Hepatocyte (in vitro differentiated cells): Measurements from ENCODE around the gene RUNX1.

Experiments
- CTCF ChIP-seq: fragments of 200-600 bp; sonication (generic); IDR thresholded peaks from 2 replicates; pipeline ENCODE4 v1.5.1; 2016; ENCODE audit warnings: antibody characterized with exemption, mild to moderate bottlenecking; ENCODE audit not compliant: poor library complexity
- EZH2phosphoT487 ChIP-seq: fragments of 200-600 bp; sonication (generic); IDR thresholded peaks from one replicate; pipeline ENCODE4 v1.6.1; 2018; ENCODE audit warnings: antibody characterized with exemption, mild to moderate bottlenecking, low read depth, moderate library complexity; ENCODE audit not compliant: unreplicated experiment, severe bottlenecking

- TF ChIP-seq CTCF (no peak), EZH2phosphoT487 (no peak)
Observed at GRCh38 chr21:34791776-34792503, 257.2 kb downstream of the RUNX1 start.
